Lower lobe of right lung (tissue), 2 donors: ENCODE data around the gene RAB11FIP4. TPM values are rescaled to one million over a fixed set of nuclear protein-coding genes. Genes with fewer than 3 reads are reported as not detected.

Experiments
- ATAC-seq, 2 donors: fragments of 200-7000 bp; cut with Tn5 transposase; one replicate each; pipeline ENCODE4 v1.9.1; 2020 to 2022; ENCODE audit warnings: mild to moderate bottlenecking in 2 of 2, moderate library complexity in 2 of 2
- DNase-seq: peaks from one replicate; pipeline ENCODE4 v3.0.0-alpha.2; 2020
- H3K27ac ChIP-seq: fragments of 200-600 bp; one replicate; pipeline ENCODE4 v1.8.0; 2022
- H3K27me3 ChIP-seq: fragments of 200-600 bp; one replicate; pipeline ENCODE4 v1.8.0; 2022; ENCODE audit warnings: low read depth
- H3K36me3 ChIP-seq: fragments of 200-600 bp; one replicate; pipeline ENCODE4 v1.8.0; 2022; ENCODE audit warnings: mild to moderate bottlenecking
- H3K4me1 ChIP-seq: fragments of 200-600 bp; one replicate; pipeline ENCODE4 v1.8.0; 2022
- H3K4me3 ChIP-seq: fragments of 200-600 bp; one replicate; pipeline ENCODE4 v1.8.0; 2022; ENCODE audit warnings: mild to moderate bottlenecking
- H3K9me3 ChIP-seq: fragments of 200-600 bp; one replicate; pipeline ENCODE4 v1.8.0; 2022
- intact Hi-C: fragments of 100-400 bp; cut with DNase I; formaldehyde crosslinking; loops from one replicate; pipeline ENCODE4 v1.11.0; 2022
- total RNA-seq: library from RNA; stranded (reverse); fragmentation: NEBNext Ultra II Directional; extraction: Animal tissue kit (Norgen Biotek cat#: 25700); gene quantifications from one replicate; pipeline ENCODE4 v1.2.1, GENCODE V29; 2021
- TF ChIP-seq, protein P1 (sequence below): fragments of 200-600 bp; IDR thresholded peaks from one replicate; pipeline ENCODE4 v1.8.0; 2022; ENCODE audit warnings: antibody characterized with exemption, mild to moderate bottlenecking
- donor health status: DM: no; HTN: yes; CAD: no; lungs with severe emphysema.

Gene RAB11FIP4
- total RNA-seq, 1 donor from 2014 or later = 15.7 TPM

DNA sequence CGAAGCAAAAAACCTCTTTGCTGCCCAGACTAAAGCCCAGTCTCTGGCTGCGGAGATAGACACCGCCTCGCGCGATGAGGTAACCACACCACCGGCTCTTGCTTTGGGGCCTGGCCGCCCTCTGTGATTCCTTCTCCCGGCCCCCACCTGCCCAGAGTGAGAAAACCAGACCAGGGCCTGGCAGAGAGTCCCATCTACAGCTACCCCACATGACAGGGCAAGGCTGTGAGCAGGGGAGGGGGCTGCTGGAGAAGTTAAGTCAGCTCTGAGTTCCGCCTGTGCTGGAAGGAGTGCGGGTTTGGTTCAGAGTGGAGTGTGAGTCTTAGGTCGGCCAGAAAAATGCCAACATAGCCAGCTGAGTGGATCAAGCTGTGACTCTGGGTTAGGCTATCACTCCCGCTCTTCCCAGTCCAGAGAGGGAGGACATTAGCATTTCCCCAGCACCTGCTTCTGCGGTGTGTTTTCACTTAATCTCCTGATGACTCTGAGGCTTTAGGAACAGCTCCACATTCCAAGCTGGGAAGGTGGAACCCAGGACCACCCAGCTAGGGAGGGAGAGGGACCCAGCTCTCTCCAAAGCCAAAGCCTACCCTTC is 139.0 kb downstream of the RAB11FIP4 start:
- intact Hi-C loops = no loop called here
- Histone ChIP-seq H3K27me3 (no peaks in the 10 kb centered on the region), H3K36me3 (peaks cover 40% of the 10 kb centered on the region), H3K27ac (no peak overlapping the region), H3K4me3 (no peak overlapping the region), H3K4me1 (no peaks in the 10 kb centered on the region), H3K9me3 (no peaks in the 10 kb centered on the region)
- TF ChIP-seq, protein P1, sequence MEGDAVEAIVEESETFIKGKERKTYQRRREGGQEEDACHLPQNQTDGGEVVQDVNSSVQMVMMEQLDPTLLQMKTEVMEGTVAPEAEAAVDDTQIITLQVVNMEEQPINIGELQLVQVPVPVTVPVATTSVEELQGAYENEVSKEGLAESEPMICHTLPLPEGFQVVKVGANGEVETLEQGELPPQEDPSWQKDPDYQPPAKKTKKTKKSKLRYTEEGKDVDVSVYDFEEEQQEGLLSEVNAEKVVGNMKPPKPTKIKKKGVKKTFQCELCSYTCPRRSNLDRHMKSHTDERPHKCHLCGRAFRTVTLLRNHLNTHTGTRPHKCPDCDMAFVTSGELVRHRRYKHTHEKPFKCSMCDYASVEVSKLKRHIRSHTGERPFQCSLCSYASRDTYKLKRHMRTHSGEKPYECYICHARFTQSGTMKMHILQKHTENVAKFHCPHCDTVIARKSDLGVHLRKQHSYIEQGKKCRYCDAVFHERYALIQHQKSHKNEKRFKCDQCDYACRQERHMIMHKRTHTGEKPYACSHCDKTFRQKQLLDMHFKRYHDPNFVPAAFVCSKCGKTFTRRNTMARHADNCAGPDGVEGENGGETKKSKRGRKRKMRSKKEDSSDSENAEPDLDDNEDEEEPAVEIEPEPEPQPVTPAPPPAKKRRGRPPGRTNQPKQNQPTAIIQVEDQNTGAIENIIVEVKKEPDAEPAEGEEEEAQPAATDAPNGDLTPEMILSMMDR = no peak
- ATAC-seq (peak in 1 of 2 donors; percentile 19), DNase-seq (no peak)

DNA sequence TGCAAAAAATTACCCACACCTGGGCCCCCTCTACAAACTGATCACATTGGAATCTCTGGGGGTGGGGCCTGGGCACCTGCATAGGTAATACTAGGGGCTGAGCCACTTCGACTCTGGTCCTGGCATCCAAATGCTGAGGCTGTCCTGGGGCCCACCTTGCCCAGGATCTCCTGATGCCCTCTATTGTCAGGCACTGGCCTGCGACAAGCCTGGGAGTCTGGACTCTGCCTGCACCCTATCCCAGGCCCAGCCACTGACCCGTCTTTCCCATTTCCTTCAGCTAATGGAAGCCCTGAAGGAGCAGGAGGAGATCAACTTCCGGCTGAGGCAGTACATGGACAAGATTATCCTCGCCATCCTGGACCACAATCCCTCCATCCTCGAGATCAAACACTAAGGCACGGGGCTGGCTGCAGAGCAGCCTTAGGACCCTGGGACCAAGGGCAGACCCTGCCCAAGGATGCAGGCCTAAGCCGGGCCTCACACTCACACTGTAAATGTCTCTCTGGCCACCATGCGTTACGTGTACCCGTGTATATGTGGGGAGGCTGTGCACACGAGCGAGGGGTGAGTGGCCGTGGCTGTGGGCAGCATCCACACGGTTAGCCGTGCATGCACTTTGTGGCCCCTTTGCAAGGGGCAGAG is 140.0 kb downstream of the RAB11FIP4 start:
- Histone ChIP-seq H3K9me3 (no peaks in the 10 kb centered on the region), H3K27me3 (no peaks in the 10 kb centered on the region), H3K36me3 (peaks cover 40% of the 10 kb centered on the region), H3K4me3 (no peak overlapping the region), H3K4me1 (no peaks in the 10 kb centered on the region), H3K27ac (no peak overlapping the region)
- DNase-seq (no peak), ATAC-seq (no peak)
- intact Hi-C loops = no loop called here
- TF ChIP-seq, protein P1 = no peak

DNA sequence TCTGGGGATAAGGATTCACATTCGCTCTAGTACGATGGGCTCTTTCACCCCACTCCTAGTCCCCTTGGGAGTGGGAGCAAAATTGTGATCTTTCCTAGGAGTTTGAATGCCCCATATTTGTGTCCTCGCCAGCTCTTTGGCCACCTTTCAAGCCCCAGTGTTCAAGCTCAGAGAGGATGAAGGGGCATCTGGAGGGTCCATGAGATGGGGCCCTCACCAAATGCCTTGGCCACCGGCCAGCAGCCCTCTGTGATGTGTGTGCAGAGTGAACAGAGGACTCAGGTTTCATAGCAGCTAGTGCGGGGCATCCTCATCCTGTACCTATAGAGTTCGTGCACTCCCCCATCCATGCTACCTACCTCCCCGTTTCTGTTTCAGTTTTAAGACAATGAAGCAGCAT is 140.6 kb downstream of the RAB11FIP4 start:
- Histone ChIP-seq H3K27ac (no peak overlapping the region), H3K4me1 (no peaks in the 10 kb centered on the region), H3K27me3 (no peaks in the 10 kb centered on the region), H3K9me3 (no peaks in the 10 kb centered on the region), H3K4me3 (no peak overlapping the region), H3K36me3 (peaks cover 36% of the 10 kb centered on the region)
- intact Hi-C loops = no loop called here
- TF ChIP-seq, protein P1 = no peak
- DNase-seq = no peak
- ATAC-seq = no peak

DNA sequence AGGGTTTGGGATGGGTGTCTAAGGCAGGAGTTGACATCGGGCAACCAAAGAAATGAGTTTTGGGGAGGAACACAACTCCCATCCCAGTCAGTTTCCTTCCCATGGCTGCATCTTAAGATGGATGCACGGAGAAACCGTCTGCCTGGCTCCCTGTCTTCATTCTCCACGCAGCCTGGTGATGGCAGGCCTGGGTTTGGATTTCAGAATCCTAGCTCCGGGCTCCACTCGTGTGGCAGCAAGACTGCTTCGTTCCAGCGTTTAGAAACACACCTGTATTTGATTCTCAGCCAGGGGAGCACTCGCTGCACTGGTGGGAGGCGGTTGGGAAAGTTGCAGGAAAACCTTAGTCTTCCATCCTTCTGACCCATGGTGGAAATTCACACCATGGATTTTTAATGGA is 141.1 kb downstream of the RAB11FIP4 start:
- DNase-seq = no peak
- Histone ChIP-seq H3K27ac (no peak overlapping the region), H3K4me3 (no peak overlapping the region), H3K4me1 (no peaks in the 10 kb centered on the region), H3K36me3 (peaks cover 36% of the 10 kb centered on the region), H3K9me3 (no peaks in the 10 kb centered on the region), H3K27me3 (no peaks in the 10 kb centered on the region)
- no peak for ATAC-seq
- TF ChIP-seq, protein P1 = no peak
- intact Hi-C loops = no loop called here

DNA sequence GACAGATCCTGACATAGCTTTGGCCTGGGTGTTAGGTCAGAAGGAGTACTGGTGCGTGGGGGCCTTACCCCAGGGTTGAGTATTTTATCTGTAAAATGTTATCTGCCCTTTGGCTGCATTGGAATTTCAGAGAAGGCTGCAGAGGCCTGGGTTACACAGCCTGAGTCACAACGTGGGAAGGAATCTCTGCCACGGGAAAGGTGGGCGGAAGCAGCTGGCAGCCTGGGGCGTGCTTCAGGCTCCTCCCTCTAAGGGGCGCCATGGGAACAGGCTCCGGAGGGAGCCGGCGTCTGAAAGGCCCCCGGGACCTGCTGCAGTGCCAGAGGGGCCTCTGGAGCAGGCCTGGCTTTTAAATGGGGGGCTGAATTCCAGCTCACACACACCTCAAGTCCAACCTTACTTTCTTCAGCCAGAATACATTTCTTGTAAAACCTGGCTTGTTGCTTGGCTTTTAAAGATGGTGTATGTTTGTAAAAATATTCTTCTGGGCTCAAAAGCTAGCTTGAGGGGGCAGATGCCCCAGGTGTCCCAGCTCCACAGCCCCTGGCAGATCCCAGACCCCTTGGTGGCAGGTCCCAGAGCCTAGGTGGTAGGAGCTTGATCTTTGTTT is 142.2 kb downstream of the RAB11FIP4 start:
- H3K27me3 ChIP-seq = no peaks in the 10 kb centered on the region
- no peaks in the 10 kb centered on the region for H3K4me1 ChIP-seq
- H3K36me3 ChIP-seq = peaks cover 31% of the 10 kb centered on the region
- no peak overlapping the region for H3K27ac ChIP-seq
- H3K4me3 ChIP-seq = no peak overlapping the region
- DNase-seq (no peak), ATAC-seq (peak; percentile 3 to 55)
- intact Hi-C loops = no loop called here
- H3K9me3 ChIP-seq = no peaks in the 10 kb centered on the region
- TF ChIP-seq, protein P1 = no peak
